GM21528 (cell line): ENCODE measurements around the gene SMCO1.
"Not testable (repeated sequence)": the region's sequence is repeated elsewhere in the genome, so short reads cannot be mapped to it uniquely, and the experiment has no call there.

ENCODE experiments used
- ATAC-seq: cut with Tn5 transposase; IDR thresholded peaks from one replicate; pipeline ENCODE4 v1.9.1; 2021; ENCODE audit warnings: mild to moderate bottlenecking, moderate library complexity; ENCODE audit not compliant: unreplicated experiment, low FRiP score

The SMCO1 gene

GRCh38 chr3:196524527-196524926, 9.4 kb upstream of the SMCO1 start:
- ATAC-seq = no peak

DNA sequence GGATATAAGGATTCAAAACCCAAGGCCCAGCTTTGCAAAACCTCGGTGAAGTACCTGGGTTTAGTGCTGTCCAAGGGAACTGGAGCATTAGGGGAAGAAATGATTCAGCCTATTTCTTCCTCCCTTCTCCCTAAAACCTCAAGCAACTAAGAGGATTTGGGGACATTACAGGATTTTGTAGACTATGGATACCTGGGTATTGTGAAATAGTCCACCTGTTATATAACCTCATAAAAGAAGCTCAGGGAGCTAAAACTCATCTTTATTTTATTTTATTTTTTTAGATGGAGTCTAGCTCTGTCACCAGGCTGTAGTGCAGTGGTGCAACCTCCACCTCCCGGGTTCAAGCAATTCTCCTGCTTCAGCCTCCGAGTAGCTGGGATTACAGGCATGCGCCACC, 8.7 kb upstream of the SMCO1 start:
- no peak for ATAC-seq

DNA sequence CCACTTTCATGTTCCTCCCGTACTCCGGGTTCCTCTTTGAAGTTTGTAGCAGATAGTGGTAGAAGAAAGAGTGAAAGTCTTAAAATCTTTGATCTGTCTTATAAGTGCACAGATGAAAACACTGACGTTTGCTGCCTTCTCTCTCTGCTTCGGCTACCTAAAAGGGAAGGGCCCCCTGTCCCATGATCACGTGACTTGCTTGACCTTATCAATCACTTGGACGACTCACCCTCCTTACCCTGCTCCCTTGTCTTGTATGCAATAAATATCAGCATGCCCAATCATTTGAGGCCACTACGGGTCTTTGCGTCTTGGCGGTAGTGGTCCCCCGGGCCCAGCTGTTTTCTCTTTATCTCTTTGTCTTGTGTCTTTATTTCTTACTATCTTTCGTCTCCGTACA, 6.1 kb upstream of the SMCO1 start:
- ATAC-seq = not testable (repeated sequence)

- no peak for ATAC-seq
Measured at GRCh38 chr3:196519718-196520082, 4.6 kb upstream of the SMCO1 start.

DNA sequence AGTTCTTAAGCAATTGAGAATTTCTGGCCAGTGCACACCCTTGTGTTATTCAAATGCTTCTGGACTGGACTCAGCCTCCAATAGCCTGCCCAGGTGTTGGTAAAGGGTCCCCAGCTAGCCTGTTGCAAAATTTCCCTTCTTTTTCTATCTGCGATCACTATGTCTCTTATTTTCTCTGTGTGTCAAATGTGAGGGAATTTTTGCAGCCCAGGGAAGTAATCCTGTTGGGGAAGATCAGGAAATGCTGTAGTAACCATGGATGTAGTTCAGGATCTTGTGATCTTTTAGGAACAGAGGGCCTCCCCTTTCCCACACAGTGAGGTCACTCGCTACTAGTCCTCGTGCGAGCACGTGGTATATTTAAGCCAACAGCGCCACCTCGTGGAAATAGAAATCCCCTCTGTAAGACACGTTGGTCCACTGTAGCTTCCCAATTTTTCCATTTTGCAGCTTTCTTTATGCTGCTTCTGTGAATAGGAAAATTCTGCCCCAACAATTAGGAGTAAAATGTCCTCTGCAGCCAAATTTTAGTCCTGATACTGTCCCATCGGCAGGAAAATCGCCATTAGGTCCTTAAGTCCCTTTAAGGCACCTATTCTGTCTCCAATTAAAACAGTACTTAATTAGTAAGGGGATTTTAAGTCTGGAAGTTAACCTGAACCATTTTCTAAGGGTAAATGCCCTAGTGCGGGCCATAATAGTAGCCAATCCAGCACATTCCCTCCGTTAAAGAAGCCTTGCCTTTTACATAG, 4.0 kb upstream of the SMCO1 start:
- ATAC-seq = no peak

GRCh38 chr3:196517919-196518318, 2.8 kb upstream of the SMCO1 start:
- ATAC-seq = no peak

DNA sequence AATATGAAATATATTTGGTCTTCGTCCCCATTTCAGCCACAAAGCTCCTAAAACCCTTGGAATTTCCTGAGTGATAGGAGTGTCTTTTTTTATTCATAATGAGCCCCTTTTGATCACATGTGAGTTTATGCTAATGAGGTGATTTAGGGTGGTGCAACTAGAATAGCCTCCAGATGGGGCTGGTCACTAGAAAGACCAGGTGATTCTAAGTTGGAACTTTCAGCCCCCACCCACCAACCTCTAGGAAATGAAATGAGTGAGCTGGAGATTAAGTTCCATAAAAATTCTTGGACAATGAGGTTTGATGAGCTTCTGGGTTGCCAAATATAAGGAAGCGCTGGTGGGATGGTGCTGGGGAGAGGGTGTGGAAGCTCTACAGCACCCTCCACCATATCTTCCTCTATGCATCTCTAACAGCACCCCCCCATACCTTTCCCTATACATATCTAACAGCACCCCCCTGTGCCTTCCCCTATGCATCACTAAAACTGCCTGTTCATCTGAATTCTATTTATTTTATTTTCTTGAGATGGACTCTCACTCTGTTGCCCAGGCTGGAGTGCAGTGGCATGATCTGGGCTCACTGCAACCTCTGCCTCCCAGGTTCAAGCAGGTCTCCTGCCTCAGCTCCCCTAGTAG, 2.1 kb upstream of the SMCO1 start:
- ATAC-seq = no peak

DNA sequence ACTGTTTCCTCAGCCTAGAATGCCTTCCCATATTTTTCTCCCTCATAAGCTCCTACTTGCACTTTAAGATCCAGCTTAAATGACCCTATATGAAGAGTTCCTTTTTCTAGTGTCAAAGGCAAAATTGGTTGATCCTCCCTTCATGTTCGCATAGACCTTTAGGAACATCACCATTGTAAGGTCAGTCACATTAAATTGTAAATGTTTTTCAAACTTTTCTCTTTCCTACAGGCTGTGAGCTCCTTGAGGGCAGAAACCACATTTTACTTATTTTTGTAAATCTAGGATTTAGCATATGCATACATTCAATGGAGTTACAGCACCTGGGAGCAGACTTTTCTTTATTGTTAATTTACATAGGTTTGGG, 813 bp downstream of the SMCO1 start:
- no peak for ATAC-seq

- ATAC-seq = no peak
Measured at GRCh38 chr3:196513697-196514349, 1.3 kb downstream of the SMCO1 start.

DNA sequence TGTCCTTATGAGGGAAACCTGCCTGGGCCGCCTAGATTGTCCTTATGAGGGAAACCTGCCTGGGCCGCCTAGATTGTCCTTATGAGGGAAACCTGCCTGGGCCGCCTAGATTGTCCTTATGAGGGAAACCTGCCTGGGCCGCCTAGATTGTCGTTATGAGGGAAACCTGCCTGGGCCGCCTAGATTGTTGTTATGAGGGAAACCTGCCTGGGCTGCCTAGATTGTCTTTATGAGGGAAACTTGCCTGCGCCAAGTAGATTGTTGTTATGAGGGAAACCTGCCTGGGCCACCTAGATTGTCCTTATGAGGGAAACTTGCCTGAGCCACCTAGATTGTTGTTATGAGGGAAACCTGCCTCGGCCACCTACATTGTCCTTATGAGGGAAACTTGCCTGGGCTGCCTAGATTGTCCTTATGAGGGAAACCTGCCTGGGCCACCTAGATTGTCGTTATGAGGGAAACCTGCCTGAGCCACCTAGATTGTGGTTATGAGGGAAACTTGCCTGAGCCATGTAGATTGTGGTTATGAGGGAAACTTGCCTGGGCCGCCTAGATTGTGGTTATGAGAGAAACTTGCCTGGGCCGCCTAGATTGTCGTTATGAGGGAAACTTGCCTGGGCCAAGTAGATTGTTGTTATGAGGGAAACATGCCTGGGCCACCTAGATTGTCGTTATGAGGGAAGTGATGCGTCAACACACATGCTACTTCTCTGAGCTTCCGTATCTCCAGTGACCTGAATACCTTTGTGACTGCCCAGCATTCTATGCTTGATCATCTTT, 3.3 kb downstream of the SMCO1 start:
- not testable (repeated sequence) for ATAC-seq

DNA sequence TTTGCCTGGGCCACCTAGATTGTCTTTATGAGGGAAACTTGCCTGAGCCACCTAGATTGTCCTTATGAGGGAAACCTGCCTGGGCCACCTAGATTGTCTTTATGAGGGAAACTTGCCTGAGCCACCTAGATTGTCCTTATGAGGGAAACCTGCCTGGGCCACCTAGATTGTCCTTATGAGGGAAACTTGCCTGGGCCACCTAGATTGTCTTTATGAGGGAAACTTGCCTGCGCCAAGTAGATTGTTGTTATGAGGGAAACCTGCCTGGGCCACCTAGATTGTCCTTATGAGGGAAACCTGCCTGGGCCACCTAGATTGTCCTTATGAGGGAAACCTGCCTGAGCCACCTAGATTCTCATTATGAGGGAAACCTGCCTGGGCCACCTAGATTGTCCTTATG, 4.0 kb downstream of the SMCO1 start:
- ATAC-seq = not testable (repeated sequence)

DNA sequence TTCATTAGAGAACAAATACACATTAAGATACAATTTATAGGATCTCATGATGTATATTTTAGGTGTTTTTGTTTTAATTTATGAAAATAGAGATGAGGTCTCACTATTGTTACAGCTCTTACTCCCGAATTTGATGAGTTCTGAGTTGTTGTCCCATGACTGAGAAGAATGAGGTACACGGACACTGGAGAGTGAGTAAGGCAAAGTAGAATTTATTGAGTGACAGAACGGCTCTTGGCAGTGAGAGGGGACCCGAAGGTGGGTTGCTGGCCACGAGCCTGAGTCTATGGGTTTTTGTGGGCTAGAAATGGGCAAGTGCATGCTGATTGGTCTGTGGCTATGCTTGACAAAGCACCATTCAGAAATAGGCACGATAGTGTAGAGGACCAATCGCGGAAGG, 8.5 kb downstream of the SMCO1 start:
- no peak for ATAC-seq

- ATAC-seq = no peak
Measured at GRCh38 chr3:196504556-196504955, 10.6 kb downstream of the SMCO1 start.

GRCh38 chr3:196504077-196504398, 11.1 kb downstream of the SMCO1 start:
- ATAC-seq = not testable (repeated sequence)

DNA sequence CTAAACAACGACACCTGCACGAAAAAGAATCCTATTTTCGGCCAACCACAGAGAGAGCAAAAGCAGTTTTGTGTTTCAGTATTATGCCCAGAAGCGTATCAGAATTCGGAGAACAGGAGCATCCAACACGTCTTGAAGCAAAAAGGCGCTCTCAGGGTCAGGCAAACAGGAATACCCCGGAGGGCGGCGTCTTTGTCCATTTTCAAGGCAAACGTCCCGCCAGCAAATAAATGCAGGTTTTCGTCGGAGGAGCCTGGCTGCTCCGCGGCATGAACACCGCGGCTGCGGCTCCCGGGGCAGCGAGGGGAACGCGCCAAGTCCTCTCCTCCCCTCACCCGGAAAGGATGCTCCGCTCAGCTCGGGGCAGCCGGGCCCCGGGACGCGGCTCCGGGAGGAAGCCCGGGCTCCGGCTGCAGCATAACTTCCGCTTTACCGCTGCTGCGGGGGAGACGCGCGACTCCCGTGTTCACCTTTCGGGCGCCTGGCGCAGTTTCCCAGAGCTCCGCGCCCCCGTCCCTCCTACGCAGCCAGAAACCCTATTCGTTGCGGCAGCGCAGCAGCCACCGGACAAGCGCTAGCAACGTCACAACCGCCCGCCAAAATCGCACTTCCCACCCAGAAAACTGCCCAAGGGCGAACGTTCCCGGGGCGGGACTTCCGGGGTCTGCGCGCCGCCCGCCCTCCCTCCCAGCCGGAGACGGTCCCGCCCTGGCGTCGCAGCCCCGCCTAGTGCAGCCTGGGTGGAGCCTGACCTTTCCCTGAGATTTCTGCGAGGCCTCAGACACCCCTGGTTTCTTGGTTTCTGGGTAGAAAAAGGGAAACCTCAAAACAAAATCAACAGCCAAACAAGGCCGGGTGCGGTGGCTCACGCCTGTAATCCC, 11.7 kb downstream of the SMCO1 start, which contains the start of gene RNF168:
Gene RNF168 (minus strand): TSS at position 573 of the 881 bp plus-strand sequence. CDS start 595 bp downstream, outside the sequence.
- peak; percentile 81 for ATAC-seq

GRCh38 chr3:196502775-196503195, 12.4 kb downstream of the SMCO1 start:
- peak; percentile 5 for ATAC-seq

DNA sequence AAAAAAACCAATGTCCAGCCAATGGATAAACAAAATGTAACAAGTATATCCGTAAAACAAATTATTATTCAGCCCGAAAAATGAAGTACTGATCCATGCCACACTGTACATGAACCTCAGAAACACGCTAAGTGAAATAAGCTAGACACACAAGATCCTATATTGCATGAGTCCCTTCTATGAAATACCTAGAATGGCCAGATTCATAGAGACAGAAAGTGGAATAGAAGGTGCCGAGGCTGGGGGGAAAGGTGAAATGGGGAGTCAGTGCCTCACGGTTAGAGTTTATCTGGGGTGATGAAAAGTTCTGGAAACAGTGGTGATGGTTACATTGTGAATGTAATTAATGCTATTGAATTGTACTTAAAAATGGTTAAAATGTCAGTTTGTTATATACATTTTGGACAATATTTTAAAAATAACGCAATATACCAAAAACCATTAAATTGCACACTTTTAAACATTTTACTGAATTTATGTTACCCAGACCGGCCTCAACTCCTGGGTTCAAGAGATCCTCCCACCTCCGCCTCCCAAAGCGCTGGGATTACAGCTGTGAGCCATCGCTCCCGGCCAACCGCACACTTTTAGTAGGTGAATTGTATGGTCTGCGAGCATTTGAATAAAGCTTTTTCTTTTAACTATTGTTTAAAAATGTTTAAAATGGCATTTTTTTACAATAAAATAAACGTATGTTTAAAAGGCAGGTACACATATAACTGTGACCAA, 13.7 kb downstream of the SMCO1 start:
- no peak for ATAC-seq

DNA sequence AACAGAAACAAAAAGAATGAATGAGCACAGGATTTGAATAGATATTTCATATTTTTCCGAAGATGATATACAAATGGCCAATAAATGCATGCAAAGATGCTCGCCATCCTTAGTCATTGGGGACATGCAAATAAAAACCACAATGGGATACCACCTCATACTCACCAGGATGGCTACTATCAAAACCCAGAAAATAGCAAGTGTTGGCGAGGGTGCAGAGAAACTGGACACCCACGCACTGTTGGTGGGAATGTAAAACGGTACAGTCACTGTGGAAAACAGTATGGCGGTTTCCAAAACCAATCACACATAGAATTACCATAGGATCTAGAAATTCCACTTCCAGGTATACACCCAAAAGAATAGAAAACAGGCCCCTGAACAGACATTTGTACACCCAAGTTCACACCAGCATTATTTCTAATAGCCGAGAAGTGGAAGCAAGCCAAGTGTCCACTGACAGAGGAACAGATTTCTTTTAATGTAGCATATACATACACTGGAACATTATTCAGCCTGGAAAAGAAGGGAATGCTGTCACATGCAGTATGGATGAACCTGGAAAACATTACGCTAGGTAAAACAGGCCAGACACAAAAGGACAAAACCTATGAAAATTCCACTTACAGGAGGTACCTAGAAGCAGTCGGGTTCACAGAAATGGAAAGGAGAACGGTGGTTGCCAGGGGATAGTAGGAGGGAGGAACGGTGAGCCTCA, 15.2 kb downstream of the SMCO1 start:
- no peak for ATAC-seq

- ATAC-seq = no peak
Measured at GRCh38 chr3:196499061-196499460, 16.1 kb downstream of the SMCO1 start.
